ENCODE results near the gene NGEF. TPM values are rescaled to one million over a fixed set of nuclear protein-coding genes. Genes with fewer than 3 reads are reported as not detected.

Gene NGEF
- total RNA-seq, 1 donor from 2014 or later = 1.2 TPM

GRCh38 chr2:232870766-232871371 is 142.2 kb downstream of the NGEF start:
- no peaks in the 10 kb centered on the region for H3K9me3 Mint-ChIP-seq (ENCODE audit: low read depth)
- TF ChIP-seq CTCF (IDR thresholded peaks at IDR 0.05; ENCODE audit: unreplicated experiment) = no peak
- DNase-seq (ENCODE audit: low spot score, unreplicated experiment) = no peak
- no peaks in the 10 kb centered on the region for H3K4me1 Mint-ChIP-seq (ENCODE audit: low read depth)
- H3K4me3 Mint-ChIP-seq (ENCODE audit: low read depth) = no peak overlapping the region
- H3K27me3 Mint-ChIP-seq = peaks cover 8% of the 10 kb centered on the region
- H3K27ac Mint-ChIP-seq = peak overlapping the region; percentile 84
- H3K36me3 Mint-ChIP-seq (ENCODE audit: insufficient read depth) = no peaks in the 10 kb centered on the region

GRCh38 chr2:232870018-232870765 is 142.9 kb downstream of the NGEF start, which contains the start of gene SNORC:
TSS of gene SNORC (plus strand) at chr2:232870264. CDS start at chr2:232870342, 78 bp downstream.
- no peak for DNase-seq (ENCODE audit: low spot score, unreplicated experiment)
- no peaks in the 10 kb centered on the region for H3K4me1 Mint-ChIP-seq (ENCODE audit: low read depth)
- TF ChIP-seq CTCF (IDR thresholded peaks at IDR 0.05; ENCODE audit: unreplicated experiment) = no peak
- peaks cover 3% of the 10 kb centered on the region for H3K27me3 Mint-ChIP-seq
- H3K9me3 Mint-ChIP-seq (ENCODE audit: low read depth) = no peaks in the 10 kb centered on the region
- H3K36me3 Mint-ChIP-seq (ENCODE audit: insufficient read depth) = no peaks in the 10 kb centered on the region
- H3K27ac Mint-ChIP-seq = peak within 1 kb of the TSS; percentile 84
- no peak within 1 kb of the TSS for H3K4me3 Mint-ChIP-seq (ENCODE audit: low read depth)

GRCh38 chr2:232869138-232870017 is 143.7 kb downstream of the NGEF start:
- Mint-ChIP-seq H3K4me3 (ENCODE audit: low read depth) (no peak overlapping the region), H3K4me1 (ENCODE audit: low read depth) (no peaks in the 10 kb centered on the region), H3K36me3 (ENCODE audit: insufficient read depth) (no peaks in the 10 kb centered on the region), H3K9me3 (ENCODE audit: low read depth) (no peaks in the 10 kb centered on the region), H3K27ac (peak overlapping the region; percentile 2), H3K27me3 (no peaks in the 10 kb centered on the region)
- no peak for TF ChIP-seq CTCF (IDR thresholded peaks at IDR 0.05; ENCODE audit: unreplicated experiment)
- DNase-seq (ENCODE audit: low spot score, unreplicated experiment) = no peak

GRCh38 chr2:232866104-232866503 is 147.0 kb downstream of the NGEF start:
- Mint-ChIP-seq H3K9me3 (ENCODE audit: low read depth) (no peaks in the 10 kb centered on the region), H3K4me3 (ENCODE audit: low read depth) (no peak overlapping the region), H3K27me3 (no peaks in the 10 kb centered on the region), H3K4me1 (ENCODE audit: low read depth) (no peaks in the 10 kb centered on the region), H3K36me3 (ENCODE audit: insufficient read depth) (peaks cover under 1% of the 10 kb centered on the region), H3K27ac (no peak overlapping the region)
- TF ChIP-seq CTCF (IDR thresholded peaks at IDR 0.05; ENCODE audit: unreplicated experiment) = no peak
- DNase-seq (ENCODE audit: low spot score, unreplicated experiment) = no peak

- DNase-seq (ENCODE audit: low spot score, unreplicated experiment) = no peak
- Mint-ChIP-seq H3K36me3 (ENCODE audit: insufficient read depth) (peaks cover 5% of the 10 kb centered on the region), H3K27me3 (no peaks in the 10 kb centered on the region), H3K4me3 (ENCODE audit: low read depth) (no peak overlapping the region), H3K4me1 (ENCODE audit: low read depth) (peaks cover 6% of the 10 kb centered on the region), H3K27ac (no peak overlapping the region), H3K9me3 (ENCODE audit: low read depth) (no peaks in the 10 kb centered on the region)
- TF ChIP-seq CTCF (IDR thresholded peaks at IDR 0.05; ENCODE audit: unreplicated experiment) = no peak
Observed at GRCh38 chr2:232865165-232865564, 147.9 kb downstream of the NGEF start.
